Sigmoid colon (tissue), 7 donors: ENCODE data around the gene BCAT1. TPM values are rescaled to one million over a fixed set of nuclear protein-coding genes. Genes with fewer than 3 reads are reported as not detected.
"Not testable (repeated sequence)": the region's sequence is repeated elsewhere in the genome, so short reads cannot be mapped to it uniquely, and the experiment has no call there.

Experiments
- DNase-seq: peaks from one replicate; pipeline ENCODE4 v3.0.0-alpha.2; 2019
- H3K27ac ChIP-seq, 4 donors: fragments of 200-600 bp; sonication (generic); one replicate each; pipeline ENCODE4 v1.5.1; 2016 to 2019; ENCODE audit warnings: mild to moderate bottlenecking in 1 of 4
- H3K27me3 ChIP-seq, 3 donors: fragments of 200-600 bp; sonication (generic); one replicate each; pipeline ENCODE4 v1.5.1; 2019; ENCODE audit warnings: mild to moderate bottlenecking in 1 of 3
- H3K36me3 ChIP-seq, 4 donors: fragments of 200-600 bp; sonication (generic); one replicate each; pipeline ENCODE4 v1.5.1; 2016 to 2019
- H3K4me1 ChIP-seq, 4 donors: fragments of 200-600 bp; sonication (generic); one replicate each; pipeline ENCODE4 v1.5.1; 2017 to 2019
- H3K4me3 ChIP-seq, 4 donors: fragments of 200-600 bp; sonication (generic); one replicate each; pipeline ENCODE4 v1.5.1; 2017 to 2019; ENCODE audit warnings: mild to moderate bottlenecking in 2 of 4, moderate library complexity in 1 of 4
- H3K9me3 ChIP-seq, 4 donors: fragments of 200-600 bp in 3 of 4; sonication (generic) in 3 of 4; one replicate each; pipeline versions ENCODE4 v1.5.1 to v1.6.1; 2013 to 2019
- EP300 ChIP-seq, 4 donors: sonication (generic); formaldehyde crosslinking; IDR thresholded peaks; one replicate each; pipeline ENCODE4 v1.6.1; 2017; ENCODE audit warnings: antibody characterized with exemption in 4 of 4
- POLR2A ChIP-seq, 2 donors: fragments of 450-650 bp; IDR thresholded peaks; one replicate each; pipeline ENCODE4 v1.6.1; 2016; ENCODE audit warnings: antibody characterized with exemption in 2 of 2, mild to moderate bottlenecking in 2 of 2, moderate library complexity in 2 of 2
- POLR2AphosphoS5 ChIP-seq, 4 donors: sonication (generic); formaldehyde crosslinking; IDR thresholded peaks; one replicate each; pipeline ENCODE4 v1.6.1; 2017; ENCODE audit warnings: antibody characterized with exemption in 4 of 4
- WGBS, 2 donors: extraction: QIAGEN DNeasy Blood & Tissue Kit; methylation state at CpG; one replicate each; pipeline ENCODE4 v1.1.7; 2013; 5-methylcytosine and 5-hydroxymethylcytosine counted together
- intact Hi-C: fragments of 100-400 bp; cut with DNase I; formaldehyde crosslinking; loops from one replicate; pipeline ENCODE4 v1.15.1; 2023
- polyA plus RNA-seq, 3 donors: library from polyadenylated mRNA; stranded (reverse); fragments of 200-250 nt; gene quantifications; one replicate each; pipeline ENCODE4 v1.2.3, GENCODE V29; 2013
- total RNA-seq, 4 donors: library from RNA; depleted of rRNA; stranded (reverse); fragments of >200 nt; gene quantifications; one replicate each; pipeline ENCODE4 v1.1.0, GENCODE V29; 2016
- TF ChIP-seq, protein P1 (sequence below), 4 experiments: fragments of 450-650 bp in 3 of 4; fragments of 200-600 bp in 1 of 4; IDR thresholded peaks; one replicate each; pipeline ENCODE4 v1.5.1; 2016 to 2019; ENCODE audit warnings: antibody characterized with exemption in 4 of 4, mild to moderate bottlenecking in 3 of 4, moderate library complexity in 2 of 4
- donor health status: healthy with polysubstance abuse.
- donor health status: Bipolar disorder and iron deficiency.
- donor health status: healthy.

Gene BCAT1
- total and polyA plus RNA-seq, 7 donors = 2.1 to 20.3 (median 12.0) TPM

DNA sequence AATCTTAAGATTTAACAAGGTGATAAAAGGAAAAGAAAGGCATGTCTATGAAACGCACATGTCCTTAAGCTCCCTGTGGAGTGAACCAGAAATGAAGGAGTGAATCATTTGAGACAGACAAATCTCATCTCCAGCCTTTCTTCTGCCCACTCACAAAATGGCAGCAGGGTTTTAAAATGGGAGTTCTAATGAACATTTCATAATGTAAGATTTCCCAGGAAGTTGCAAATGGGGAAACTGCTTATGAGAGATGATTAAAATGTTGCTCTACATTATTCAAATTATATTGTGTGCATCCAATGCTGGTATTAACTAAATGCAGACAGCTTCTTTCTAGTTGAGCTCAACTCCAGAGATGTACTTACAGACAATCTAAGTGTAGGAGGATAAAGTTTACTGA, 76.7 kb downstream of the BCAT1 start:
- WGBS, 2 donors = 62 to 89% methylated on average over 1 of the region's 1 CpG
- TF ChIP-seq POLR2AphosphoS5 (IDR thresholded peaks at IDR 0.05) = no peak
- no peak for TF ChIP-seq EP300 (IDR thresholded peaks at IDR 0.05)
- TF ChIP-seq, protein P1, sequence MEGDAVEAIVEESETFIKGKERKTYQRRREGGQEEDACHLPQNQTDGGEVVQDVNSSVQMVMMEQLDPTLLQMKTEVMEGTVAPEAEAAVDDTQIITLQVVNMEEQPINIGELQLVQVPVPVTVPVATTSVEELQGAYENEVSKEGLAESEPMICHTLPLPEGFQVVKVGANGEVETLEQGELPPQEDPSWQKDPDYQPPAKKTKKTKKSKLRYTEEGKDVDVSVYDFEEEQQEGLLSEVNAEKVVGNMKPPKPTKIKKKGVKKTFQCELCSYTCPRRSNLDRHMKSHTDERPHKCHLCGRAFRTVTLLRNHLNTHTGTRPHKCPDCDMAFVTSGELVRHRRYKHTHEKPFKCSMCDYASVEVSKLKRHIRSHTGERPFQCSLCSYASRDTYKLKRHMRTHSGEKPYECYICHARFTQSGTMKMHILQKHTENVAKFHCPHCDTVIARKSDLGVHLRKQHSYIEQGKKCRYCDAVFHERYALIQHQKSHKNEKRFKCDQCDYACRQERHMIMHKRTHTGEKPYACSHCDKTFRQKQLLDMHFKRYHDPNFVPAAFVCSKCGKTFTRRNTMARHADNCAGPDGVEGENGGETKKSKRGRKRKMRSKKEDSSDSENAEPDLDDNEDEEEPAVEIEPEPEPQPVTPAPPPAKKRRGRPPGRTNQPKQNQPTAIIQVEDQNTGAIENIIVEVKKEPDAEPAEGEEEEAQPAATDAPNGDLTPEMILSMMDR (IDR thresholded peaks at IDR 0.05) = no peak
- no peak for TF ChIP-seq POLR2A (IDR thresholded peaks at IDR 0.05)
- Histone ChIP-seq H3K4me1 (no peaks in the 10 kb centered on the region), H3K36me3 (no peaks in the 10 kb centered on the region), H3K27ac (no peak overlapping the region), H3K9me3 (no peaks in the 10 kb centered on the region), H3K4me3 (no peak overlapping the region), H3K27me3 (no peaks in the 10 kb centered on the region)
- intact Hi-C loops = no loop called here
- DNase-seq = no peak

DNA sequence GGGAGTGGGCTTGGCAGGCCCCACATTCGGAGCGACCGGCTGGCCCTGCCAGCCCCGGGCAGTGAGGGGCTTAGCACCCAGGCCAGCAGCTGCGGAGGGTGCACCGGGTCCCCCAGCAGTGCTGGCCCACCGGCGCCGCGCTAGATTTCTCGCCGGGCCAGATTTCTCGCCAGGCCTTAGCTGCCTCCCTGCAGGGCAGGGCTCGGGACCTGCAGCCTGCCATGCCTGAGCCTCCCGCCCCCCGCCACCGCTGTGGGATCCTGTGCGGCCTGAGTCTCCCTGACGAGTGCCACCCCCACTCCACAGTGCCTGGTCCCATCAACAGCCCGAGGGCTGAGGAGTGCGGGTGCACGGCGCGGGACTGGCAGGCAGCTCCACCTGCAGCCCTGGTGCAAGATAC, 82.8 kb downstream of the BCAT1 start:
- H3K4me3 ChIP-seq, H3K36me3 ChIP-seq, H3K9me3 ChIP-seq, intact Hi-C loops, H3K27me3 ChIP-seq, H3K27ac ChIP-seq, DNase-seq, H3K4me1 ChIP-seq: not testable (repeated sequence)
- WGBS, 2 donors = 97 to 98% methylated on average over 24 of the region's 24 CpGs

DNA sequence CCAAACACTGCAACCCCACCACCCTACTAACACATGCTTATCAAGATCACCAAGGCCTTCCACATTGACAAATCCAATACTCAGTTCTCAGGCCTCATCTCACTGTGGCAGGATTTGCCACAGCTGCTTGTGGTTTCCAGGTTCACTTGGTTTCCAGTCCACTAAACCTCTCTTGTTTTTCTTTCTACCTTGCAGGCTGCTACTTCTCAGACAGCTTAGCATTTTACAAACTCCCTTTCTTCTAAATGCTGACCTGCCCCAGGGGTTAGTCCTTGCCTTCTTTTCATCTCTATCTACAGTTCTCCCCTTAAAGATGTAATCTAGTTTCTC, 84.1 kb downstream of the BCAT1 start:
- no peaks in the 10 kb centered on the region for H3K36me3 ChIP-seq
- H3K27ac ChIP-seq = no peak overlapping the region
- intact Hi-C loops = no loop called here
- no peaks in the 10 kb centered on the region for H3K9me3 ChIP-seq
- DNase-seq = no peak
- H3K27me3 ChIP-seq = no peaks in the 10 kb centered on the region
- no peaks in the 10 kb centered on the region for H3K4me1 ChIP-seq
- TF ChIP-seq POLR2A (IDR thresholded peaks at IDR 0.05) = no peak
- no peak for TF ChIP-seq POLR2AphosphoS5 (IDR thresholded peaks at IDR 0.05)
- TF ChIP-seq, protein P1 (IDR thresholded peaks at IDR 0.05) = no peak
- no peak for TF ChIP-seq EP300 (IDR thresholded peaks at IDR 0.05)
- no peak overlapping the region for H3K4me3 ChIP-seq

DNA sequence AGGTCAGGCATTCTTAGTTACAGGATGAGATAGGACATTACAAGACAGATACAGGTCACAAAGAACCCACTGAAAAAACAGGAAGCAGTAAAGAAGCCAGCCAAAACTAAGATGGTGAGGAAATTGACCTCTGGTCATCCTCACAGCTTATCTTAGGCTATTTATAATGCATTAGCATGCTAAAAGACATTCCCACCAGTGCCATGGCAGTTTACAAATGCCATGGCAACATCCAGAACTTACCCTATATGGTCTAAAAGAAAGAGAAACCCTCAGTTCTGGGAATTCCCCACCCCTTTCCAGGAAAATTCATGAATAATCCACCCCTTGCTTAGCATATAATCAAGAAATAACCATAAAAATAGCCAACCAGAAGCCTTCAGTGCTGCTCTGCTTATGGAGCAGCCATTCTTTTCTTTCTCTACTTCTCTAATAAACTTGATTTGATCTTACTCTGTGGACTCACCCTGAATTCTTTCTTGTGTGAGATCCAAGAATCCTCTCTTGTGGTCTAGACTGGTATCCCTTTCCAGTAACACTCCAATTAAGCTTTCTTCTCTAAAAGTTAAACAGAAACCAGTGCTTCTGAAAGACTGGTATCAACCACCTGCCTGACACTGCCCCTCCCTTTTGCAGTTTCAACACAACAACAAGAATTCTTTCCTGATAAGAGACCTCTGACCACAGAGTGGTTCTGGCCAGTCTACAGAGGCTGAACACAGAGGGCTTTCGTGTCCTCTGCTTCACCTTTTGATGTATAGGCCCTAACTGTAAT, 86.9 kb downstream of the BCAT1 start:
- H3K27me3 ChIP-seq = no peaks in the 10 kb centered on the region
- no peaks in the 10 kb centered on the region for H3K36me3 ChIP-seq
- TF ChIP-seq, protein P1 (IDR thresholded peaks at IDR 0.05) = no peak
- no peak for TF ChIP-seq POLR2AphosphoS5 (IDR thresholded peaks at IDR 0.05)
- TF ChIP-seq POLR2A (IDR thresholded peaks at IDR 0.05) = no peak
- TF ChIP-seq EP300 (IDR thresholded peaks at IDR 0.05) = no peak
- no peaks in the 10 kb centered on the region for H3K9me3 ChIP-seq
- intact Hi-C loops = no loop called here
- H3K27ac ChIP-seq = no peak overlapping the region
- no peak for DNase-seq
- WGBS, 2 donors = 40 to 77% methylated on average over 1 of the region's 1 CpG
- H3K4me1 ChIP-seq = no peaks in the 10 kb centered on the region
- no peak overlapping the region for H3K4me3 ChIP-seq

DNA sequence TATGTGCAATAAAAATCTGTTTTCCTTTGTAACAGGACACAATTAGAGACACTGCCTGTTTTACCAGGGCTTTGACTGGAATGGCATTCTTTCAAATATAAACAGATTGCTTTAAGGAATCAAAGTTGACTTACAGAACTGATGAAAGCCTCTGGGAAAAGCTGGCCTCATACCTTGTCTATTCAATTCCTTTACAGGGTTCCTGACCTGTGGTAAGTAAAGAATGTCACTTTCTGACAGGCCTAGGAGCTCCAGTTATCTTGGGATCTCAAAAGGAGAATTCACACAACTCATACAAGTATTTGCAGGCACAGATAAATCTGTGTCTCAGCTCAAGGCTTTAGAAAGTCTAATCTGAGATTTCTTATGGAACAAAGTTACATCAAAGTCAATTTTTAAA, 88.4 kb downstream of the BCAT1 start:
- intact Hi-C loops = no loop called here
- no peaks in the 10 kb centered on the region for H3K36me3 ChIP-seq
- H3K4me1 ChIP-seq = no peaks in the 10 kb centered on the region
- no peak for TF ChIP-seq POLR2AphosphoS5 (IDR thresholded peaks at IDR 0.05)
- no peak for TF ChIP-seq EP300 (IDR thresholded peaks at IDR 0.05)
- TF ChIP-seq, protein P1 (IDR thresholded peaks at IDR 0.05) = no peak
- no peak for TF ChIP-seq POLR2A (IDR thresholded peaks at IDR 0.05)
- no peaks in the 10 kb centered on the region for H3K27me3 ChIP-seq
- no peak overlapping the region for H3K27ac ChIP-seq
- DNase-seq = no peak
- H3K4me3 ChIP-seq = no peak overlapping the region
- H3K9me3 ChIP-seq = no peaks in the 10 kb centered on the region
